NCI-H1694 (cell line): Measurements from ENCODE around the gene C9orf72.

ENCODE experiments used
- DNase-seq: peaks from one replicate; lab custom pipeline; 2025; lab: John Stamatoyannopoulos, UW

C9orf72 gene

GRCh38 chr9:27573634-27574590 lies 631 bp upstream of the C9orf72 start:
- DNase-seq: peak; percentile 99

GRCh38 chr9:27572566-27572917 lies 739 bp downstream of the C9orf72 start:
- DNase-seq: no peak

- DNase-seq: no peak
Observed at GRCh38 chr9:27572061-27572460, 1.2 kb downstream of the C9orf72 start.

- no peak for DNase-seq
Observed at GRCh38 chr9:27571011-27571410, 2.3 kb downstream of the C9orf72 start.

- no peak for DNase-seq
Observed at GRCh38 chr9:27569406-27569805, 3.9 kb downstream of the C9orf72 start.

- no peak for DNase-seq
Observed at GRCh38 chr9:27566118-27566517, 7.2 kb downstream of the C9orf72 start.

- no peak for DNase-seq
Observed at GRCh38 chr9:27565696-27566095, 7.6 kb downstream of the C9orf72 start.

- DNase-seq: no peak
Observed at GRCh38 chr9:27564670-27565069, 8.6 kb downstream of the C9orf72 start.

GRCh38 chr9:27563738-27564430 lies 9.4 kb downstream of the C9orf72 start:
- DNase-seq: no peak

- no peak for DNase-seq
Observed at GRCh38 chr9:27561685-27562084, 11.6 kb downstream of the C9orf72 start.

GRCh38 chr9:27560457-27560856 lies 12.8 kb downstream of the C9orf72 start:
- DNase-seq: no peak

GRCh38 chr9:27558307-27558706 lies 15.0 kb downstream of the C9orf72 start:
- DNase-seq: no peak

GRCh38 chr9:27556470-27556869 lies 16.8 kb downstream of the C9orf72 start:
- DNase-seq: no peak

GRCh38 chr9:27554712-27555111 lies 18.6 kb downstream of the C9orf72 start:
- no peak for DNase-seq

- no peak for DNase-seq
Observed at GRCh38 chr9:27549196-27549755, 24.0 kb downstream of the C9orf72 start.

GRCh38 chr9:27548055-27548741 lies 25.1 kb downstream of the C9orf72 start:
- DNase-seq: peak; percentile 49

GRCh38 chr9:27545471-27545870 lies 27.8 kb downstream of the C9orf72 start:
- no peak for DNase-seq

- DNase-seq: no peak
Observed at GRCh38 chr9:27542508-27542907, 30.8 kb downstream of the C9orf72 start.

- DNase-seq: no peak
Observed at GRCh38 chr9:27541740-27542139, 31.5 kb downstream of the C9orf72 start.

- DNase-seq: no peak
Observed at GRCh38 chr9:27540502-27540901, 32.8 kb downstream of the C9orf72 start.

- no peak for DNase-seq
Observed at GRCh38 chr9:27539479-27540441, 33.5 kb downstream of the C9orf72 start.
